ENCODE results near the gene FAAP100.

Gene FAAP100

GRCh38 chr17:81551458-81552243, 502 bp downstream of the FAAP100 start:
- no peak for DNase-seq

GRCh38 chr17:81550830-81551457, 1.2 kb downstream of the FAAP100 start:
- no peak for DNase-seq

- DNase-seq: no peak
Measured at GRCh38 chr17:81550285-81550684, 1.9 kb downstream of the FAAP100 start.

- no peak for DNase-seq
Measured at GRCh38 chr17:81549826-81550225, 2.3 kb downstream of the FAAP100 start.

GRCh38 chr17:81549031-81549557, 3.1 kb downstream of the FAAP100 start:
- no peak for DNase-seq

GRCh38 chr17:81547614-81547982, 4.6 kb downstream of the FAAP100 start:
- DNase-seq: no peak

GRCh38 chr17:81546906-81547613, 5.1 kb downstream of the FAAP100 start:
- no peak for DNase-seq

GRCh38 chr17:81545160-81545949, 6.8 kb downstream of the FAAP100 start:
- DNase-seq: no peak

GRCh38 chr17:81544281-81544974, 7.7 kb downstream of the FAAP100 start:
- no peak for DNase-seq

- DNase-seq: no peak
Measured at GRCh38 chr17:81543756-81544155, 8.4 kb downstream of the FAAP100 start.

- no peak for DNase-seq
Measured at GRCh38 chr17:81543339-81543675, 8.8 kb downstream of the FAAP100 start.

GRCh38 chr17:81542431-81543338, 9.5 kb downstream of the FAAP100 start:
- no peak for DNase-seq

- DNase-seq: no peak
Measured at GRCh38 chr17:81541123-81541522, 11.0 kb downstream of the FAAP100 start.

GRCh38 chr17:81540676-81541027, 11.5 kb downstream of the FAAP100 start:
- DNase-seq: no peak

GRCh38 chr17:81539961-81540675, 12.0 kb downstream of the FAAP100 start:
- no peak for DNase-seq

- no peak for DNase-seq
Measured at GRCh38 chr17:81539571-81539900, 12.6 kb downstream of the FAAP100 start.

- DNase-seq: no peak
Measured at GRCh38 chr17:81538651-81539570, 13.2 kb downstream of the FAAP100 start.

GRCh38 chr17:81537856-81538555, 14.1 kb downstream of the FAAP100 start:
- no peak for DNase-seq

- no peak for DNase-seq
Measured at GRCh38 chr17:81537343-81537855, 14.8 kb downstream of the FAAP100 start.

Measured in T1000 (cell line).